ENCODE results near the gene TP53I11.
A peak's percentile ranks its signal among the peaks of the same experiment; 100 is the strongest.

The TP53I11 gene

GRCh38 chr11:44938066-44938691, 12.5 kb downstream of the TP53I11 start:
- DNase-seq, result no peak

GRCh38 chr11:44936951-44937543, 13.6 kb downstream of the TP53I11 start:
- DNase-seq, result no peak

DNA sequence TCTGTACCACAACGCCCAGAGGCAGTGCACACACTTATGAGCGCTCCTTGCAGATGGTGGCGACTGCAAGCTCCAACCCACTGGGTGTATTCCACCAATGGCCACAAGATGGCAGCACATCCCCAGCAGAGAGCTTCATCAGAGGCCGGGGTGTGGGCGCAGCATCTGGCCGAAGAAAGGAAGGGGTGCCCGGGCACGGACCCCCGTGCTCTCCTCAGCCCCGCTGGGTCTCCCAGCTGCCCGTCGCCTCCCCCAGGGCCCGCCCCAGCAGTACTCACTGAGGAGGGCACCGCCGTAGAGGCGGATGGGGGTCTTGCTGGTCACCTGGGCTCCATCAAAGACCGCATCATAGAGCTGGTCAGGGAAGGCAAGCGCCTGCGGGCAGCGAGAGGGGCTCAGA, 14.2 kb downstream of the TP53I11 start:
- DNase-seq, result peak; percentile 56 to 80 (median 70)

GRCh38 chr11:44934735-44935250, 15.9 kb downstream of the TP53I11 start:
- no peak for DNase-seq

GRCh38 chr11:44934110-44934509, 16.6 kb downstream of the TP53I11 start:
- DNase-seq, result no peak

DNA sequence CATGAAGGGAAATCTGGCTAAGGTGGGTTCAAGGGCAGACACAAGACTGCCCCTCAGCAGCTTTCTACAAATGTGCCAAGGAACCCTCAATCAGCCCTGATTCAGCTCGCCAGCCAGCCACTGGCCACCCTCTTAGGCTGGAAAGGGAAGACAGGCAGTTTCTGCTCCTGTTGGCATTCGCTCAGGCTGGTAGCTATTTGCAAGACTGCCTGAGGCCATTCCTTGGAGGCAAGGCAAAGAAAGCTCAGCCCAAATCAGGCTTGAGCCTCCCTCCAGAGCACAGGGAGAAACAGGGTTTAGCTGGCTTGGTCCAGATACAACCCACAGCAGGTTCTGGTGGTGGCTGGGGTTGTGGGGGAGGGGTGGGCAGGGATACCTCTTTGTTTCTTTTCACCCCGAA, 19.2 kb downstream of the TP53I11 start:
- no peak for DNase-seq

- DNase-seq, result no peak
Observed at GRCh38 chr11:44930588-44931302, 19.9 kb downstream of the TP53I11 start.

- no peak for DNase-seq
Observed at GRCh38 chr11:44928816-44929215, 21.9 kb downstream of the TP53I11 start.

DNA sequence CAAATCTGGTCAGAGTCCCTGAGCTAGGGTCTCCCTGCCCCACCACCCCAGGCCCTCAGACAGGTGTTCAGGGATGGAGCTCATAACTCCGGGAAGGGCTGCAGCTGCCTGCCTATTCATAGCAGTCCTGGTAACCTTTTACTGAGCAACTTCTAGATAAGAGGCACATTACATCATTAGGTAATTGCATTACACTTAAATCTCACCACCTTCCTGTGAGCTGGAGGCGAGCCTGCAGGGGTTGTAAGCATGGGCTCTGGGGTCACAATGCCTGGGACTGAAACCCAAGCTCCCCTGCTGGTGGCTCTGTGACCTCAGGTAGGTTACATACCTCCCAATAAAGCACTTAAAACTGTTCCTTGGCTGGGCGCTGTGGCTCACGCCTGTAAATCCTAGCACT, 22.5 kb downstream of the TP53I11 start:
- no peak for DNase-seq

DNA sequence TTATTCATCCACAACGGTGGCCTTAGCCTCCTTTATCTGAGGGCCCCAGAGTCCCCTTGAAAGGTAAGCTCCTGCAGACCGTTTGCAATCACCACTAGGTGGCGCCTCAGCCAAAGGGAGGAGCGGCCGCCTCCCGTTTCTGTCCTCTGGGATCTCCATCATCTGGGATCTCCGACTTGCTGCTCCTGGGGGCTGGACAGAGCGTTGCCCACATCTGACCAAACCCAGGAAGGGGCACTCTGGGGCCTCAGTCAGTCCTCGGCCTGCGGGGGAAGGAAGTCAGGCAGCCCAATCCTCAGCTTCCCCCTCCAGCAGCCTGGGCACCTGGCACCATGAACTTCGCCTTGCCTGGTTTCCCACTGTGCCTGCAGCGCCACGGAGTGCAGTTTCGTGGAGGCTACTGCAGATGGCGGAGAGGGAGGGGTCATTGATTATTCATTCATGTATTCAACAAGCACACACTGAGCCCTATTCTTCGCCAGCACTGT, 23.5 kb downstream of the TP53I11 start:
- DNase-seq, result peak; percentile 19 to 45 (median 42)

GRCh38 chr11:44926036-44926435, 24.6 kb downstream of the TP53I11 start:
- no peak for DNase-seq

DNA sequence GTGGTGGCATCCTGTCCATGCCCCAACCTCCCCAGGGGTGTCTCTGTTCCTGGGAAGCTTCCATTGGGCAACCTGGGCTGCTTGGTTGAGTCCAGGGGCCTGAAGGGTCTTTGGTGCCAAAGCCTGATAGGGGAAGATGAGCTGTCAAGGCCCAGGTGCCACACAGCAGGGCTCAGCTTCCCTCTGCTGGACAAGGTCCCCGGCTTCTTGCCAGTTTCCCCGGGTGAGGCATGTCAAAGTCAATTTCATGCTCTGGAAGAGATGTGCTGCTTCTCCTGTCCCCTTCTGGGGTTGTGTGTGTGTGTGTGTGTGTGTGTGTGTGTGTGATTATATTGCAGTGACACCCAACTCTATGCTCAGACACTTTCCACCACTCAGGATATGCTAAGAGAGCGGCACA, 26.9 kb downstream of the TP53I11 start:
- DNase-seq, result no peak

- no peak for DNase-seq
Observed at GRCh38 chr11:44923115-44923514, 27.6 kb downstream of the TP53I11 start.

GRCh38 chr11:44920451-44920850, 30.2 kb downstream of the TP53I11 start:
- DNase-seq, result no peak

GRCh38 chr11:44917741-44918140, 32.9 kb downstream of the TP53I11 start:
- no peak for DNase-seq

GRCh38 chr11:44916801-44917385, 33.8 kb downstream of the TP53I11 start:
- DNase-seq, result no peak

DNA sequence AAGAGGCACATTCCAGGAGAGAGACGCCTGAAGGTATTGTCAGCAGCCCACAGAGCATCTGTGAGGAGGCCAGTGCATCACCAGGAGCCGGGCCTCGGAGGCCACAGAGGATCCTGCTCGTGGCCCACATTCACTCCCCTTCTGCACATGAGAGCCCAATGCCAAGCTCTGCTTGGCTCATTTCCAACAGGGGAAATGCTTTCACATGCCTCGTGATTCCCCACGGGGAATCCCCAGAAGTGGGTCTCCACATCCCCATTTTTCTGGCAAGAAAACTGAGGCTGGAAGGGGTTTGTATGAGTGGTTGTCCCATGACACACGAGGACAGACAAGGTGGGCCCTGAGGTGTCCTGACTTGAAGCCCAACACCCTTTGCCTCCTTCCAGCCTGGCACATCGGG, 34.4 kb downstream of the TP53I11 start:
- no peak for DNase-seq

DNA sequence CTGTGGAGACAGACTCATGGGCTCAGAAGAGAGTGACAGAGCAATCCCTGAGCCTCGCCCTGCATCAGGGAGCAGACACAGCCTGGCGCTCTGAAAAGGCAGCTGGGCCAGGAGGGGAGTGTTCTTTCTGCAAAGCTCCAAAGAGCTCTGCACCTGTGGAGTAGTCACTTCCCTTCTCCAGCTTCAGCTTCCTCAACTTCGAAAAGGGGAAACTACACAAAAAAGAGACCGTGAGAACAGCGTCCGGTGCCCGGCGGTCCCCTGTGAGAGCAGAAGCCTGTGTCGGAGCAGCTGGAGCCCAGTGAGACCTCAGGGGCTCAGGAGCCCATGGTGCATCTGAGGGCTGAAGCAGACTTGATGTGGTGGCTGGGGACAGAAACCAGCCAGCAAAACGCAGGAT, 35.1 kb downstream of the TP53I11 start:
- DNase-seq, result no peak

- DNase-seq, result no peak
Observed at GRCh38 chr11:44915004-44915403, 35.7 kb downstream of the TP53I11 start.

DNA sequence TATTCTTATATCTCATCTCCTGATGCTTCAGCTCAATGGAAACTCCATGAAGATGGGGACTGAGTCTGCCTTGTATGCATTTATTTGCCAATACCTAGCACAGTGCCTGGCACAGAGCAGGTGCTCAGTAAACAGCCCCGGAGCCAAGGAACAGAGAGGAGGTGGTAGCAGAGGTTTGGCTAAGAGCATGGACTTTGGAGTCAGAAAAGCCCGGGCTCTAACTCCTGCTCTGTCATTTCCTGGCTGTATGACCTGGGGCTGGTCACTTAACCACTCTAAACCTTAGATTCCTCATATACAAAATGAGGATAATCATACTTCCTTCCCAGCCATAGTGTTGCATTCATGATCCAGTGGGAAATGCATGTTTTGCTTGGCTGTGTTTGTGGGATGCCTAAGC, 36.6 kb downstream of the TP53I11 start:
- DNase-seq, result no peak

GRCh38 chr11:44913502-44913901, 37.2 kb downstream of the TP53I11 start:
- DNase-seq, result no peak

- DNase-seq, result no peak
Observed at GRCh38 chr11:44912270-44912987, 38.3 kb downstream of the TP53I11 start.

Data from T-helper 2 cell (primary cell).